HepG2 (cell line): ENCODE data around the gene BRAF. TPM values are rescaled to one million over a fixed set of nuclear protein-coding genes. Genes with fewer than 3 reads are reported as not detected.

Experiments
- ATAC-seq: fragments of 200-7000 bp; cut with Tn5 transposase; 3 replicates; pipeline ENCODE4 v1.9.1; 2020; ENCODE audit warnings: mild to moderate bottlenecking, moderate library complexity
- BruUV-seq: library from RNA; stranded (reverse); fragments of 400-500 nt; replicated peaks from 2 replicates; lab custom pipeline; 2021; lab: Mats Ljungman, UMichigan
- CTCF ChIA-PET: fragments of 300-600 bp; formaldehyde crosslinking; extraction: SDS; loops from one replicate; lab custom pipeline; 2021; ENCODE audit warnings: low total read pairs, inconsistent platforms, low intra/inter-chr PET ratio; lab: Yijun Ruan, JAX
- POLR2A ChIA-PET: fragments of 350-600 bp; sonication (Branson Sonifier 250); formaldehyde crosslinking; loops from one replicate; lab custom pipeline; 2020; ENCODE audit warnings: antibody characterized with exemption, inconsistent platforms; lab: Yijun Ruan, JAX
- DNase-seq: peaks from one replicate; pipeline ENCODE4 v3.0.0-alpha.2; 2015; ENCODE audit warnings: low spot score
- FAIRE-seq: peaks from 3 replicates; lab custom pipeline; 2011; peaks lifted over from hg19 to GRCh38; lab: Jason Lieb, UNC
- H2AFZ ChIP-seq: one replicate; pipeline ENCODE4 v1.6.1; 2011; ENCODE audit warnings: low read length, inconsistent platforms
- H3K27ac ChIP-seq: fragments of 300-600 bp; 3 replicates; pipeline ENCODE4 v1.8.0; 2011; ENCODE audit warnings: mixed run types, mild to moderate bottlenecking, mixed read lengths, low read length, inconsistent platforms; ENCODE audit not compliant: insufficient read depth; ENCODE audit errors: extremely low read length
- H3K27me3 ChIP-seq, 2 experiments: fragments of 200-600 bp in 1 of 2; 2 replicates in 1 of 2; 3 replicates in 1 of 2; pipeline versions ENCODE4 v1.6.0 to v1.8.0; 2011; ENCODE audit warnings: low read length in 2 of 2, mild to moderate bottlenecking in 2 of 2, moderate library complexity in 2 of 2, inconsistent platforms in 1 of 2; ENCODE audit not compliant: insufficient read depth in 2 of 2, control insufficient read depth in 1 of 2
- H3K36me3 ChIP-seq, 2 experiments: fragments of 200-600 bp in 1 of 2; replicated peaks in 1 of 2; 2 replicates in 1 of 2; 3 replicates in 1 of 2; pipeline versions ENCODE4 v1.5.1 to v1.8.0; 2011; ENCODE audit warnings: low read length in 2 of 2, inconsistent platforms in 1 of 2; ENCODE audit not compliant: insufficient read depth in 2 of 2, control insufficient read depth in 1 of 2
- H3K4me1 ChIP-seq: 2 replicates; pipeline ENCODE4 v1.5.1; 2012; ENCODE audit warnings: low read length, inconsistent platforms; ENCODE audit not compliant: insufficient read depth
- H3K4me2 ChIP-seq: 2 replicates; pipeline ENCODE4 v1.6.0; 2011; ENCODE audit warnings: low read depth, low read length, inconsistent platforms
- H3K4me3 ChIP-seq, 3 experiments: fragments of 200-600 bp in 1 of 3; sonication (generic), shearing (Covaris generic) in 1 of 3; replicated peaks in 1 of 3; 2 replicates each; pipeline ENCODE4 v1.5.1; 2011 to 2016; ENCODE audit warnings: low read length in 3 of 3, inconsistent platforms in 2 of 3, low read depth in 2 of 3, mild to moderate bottlenecking in 2 of 3, control low read depth in 1 of 3, mixed read lengths in 1 of 3; ENCODE audit not compliant: insufficient read depth in 1 of 3
- H3K79me2 ChIP-seq: one replicate; pipeline ENCODE4 v1.6.1; 2011; ENCODE audit warnings: low read length, inconsistent platforms; ENCODE audit not compliant: insufficient read depth
- H3K9ac ChIP-seq: 2 replicates; pipeline ENCODE4 v1.6.0; 2011; ENCODE audit warnings: mild to moderate bottlenecking, low read depth, low read length, inconsistent platforms; ENCODE audit not compliant: insufficient read depth
- H3K9me3 ChIP-seq: 2 replicates; pipeline ENCODE4 v1.5.1; 2012; ENCODE audit warnings: mild to moderate bottlenecking, low read length
- H4K20me1 ChIP-seq: 2 replicates; pipeline ENCODE4 v1.6.0; 2011; ENCODE audit warnings: inconsistent platforms, mild to moderate bottlenecking, low read length, moderate library complexity; ENCODE audit not compliant: insufficient read depth
- AKNA ChIP-seq: sonication (generic); formaldehyde crosslinking; IDR thresholded peaks from 2 replicates; pipeline ENCODE4 v1.4.0; 2020; ENCODE audit warnings: missing genetic modification reagents, borderline replicate concordance
- ATAD3A ChIP-seq: sonication (generic); formaldehyde crosslinking; IDR thresholded peaks from 2 replicates; pipeline ENCODE4 v1.4.0; 2020; ENCODE audit warnings: missing genetic modification reagents
- BRCA1 ChIP-seq: sonication (generic); formaldehyde crosslinking; IDR thresholded peaks from 2 replicates; pipeline ENCODE4 v1.4.0; 2020; ENCODE audit warnings: missing genetic modification reagents
- BRF2 ChIP-seq: sonication (generic); formaldehyde crosslinking; IDR thresholded peaks from 2 replicates; pipeline ENCODE4 v1.8.1; 2022; ENCODE audit warnings: mild to moderate bottlenecking, missing genetic modification reagents
- ETV5 ChIP-seq: IDR thresholded peaks from 2 replicates; pipeline ENCODE4 v1.6.1; 2018; ENCODE audit warnings: missing biosample characterization, missing genetic modification reagents, inconsistent platforms, borderline replicate concordance
- FOSL2 ChIP-seq: sonication (generic); formaldehyde crosslinking; IDR thresholded peaks from 2 replicates; pipeline ENCODE4 v1.4.0; 2020; ENCODE audit warnings: missing genetic modification reagents
- HOXA9 ChIP-seq: sonication (generic); formaldehyde crosslinking; IDR thresholded peaks from 2 replicates; pipeline ENCODE4 v1.8.1; 2022; ENCODE audit warnings: missing genetic modification reagents, mild to moderate bottlenecking, moderate library complexity, borderline replicate concordance
- MAZ ChIP-seq, 2 experiments: sonication (generic) in 1 of 2; formaldehyde crosslinking in 1 of 2; IDR thresholded peaks; 2 replicates each; pipeline versions ENCODE4 v1.5.0 to v1.6.1; 2012 to 2020; ENCODE audit warnings: low read depth in 2 of 2, mild to moderate bottlenecking in 2 of 2, borderline replicate concordance in 1 of 2, improper control_type of control experiment in 1 of 2, low read length in 1 of 2, missing genetic modification reagents in 1 of 2, moderate library complexity in 1 of 2
- MBD4 ChIP-seq: IDR thresholded peaks from 2 replicates; pipeline ENCODE4 v1.6.1; 2012; ENCODE audit warnings: low read length, inconsistent platforms, borderline replicate concordance
- SIN3B ChIP-seq: fragments of 150-350 bp; IDR thresholded peaks from 2 replicates; pipeline ENCODE4 v1.6.1; 2014; ENCODE audit warnings: low read length
- SMARCE1 ChIP-seq: fragments of 450-650 bp; IDR thresholded peaks from 2 replicates; pipeline ENCODE4 v1.6.1; 2017; ENCODE audit warnings: borderline replicate concordance
- ZNF230 ChIP-seq: sonication (generic); formaldehyde crosslinking; IDR thresholded peaks from 2 replicates; pipeline ENCODE4 v1.4.0; 2020; ENCODE audit warnings: mild to moderate bottlenecking, missing genetic modification reagents
- WGBS: methylation state at CpG from one replicate; pipeline ENCODE4 v1.1.6; 2017; ENCODE audit warnings: low lambda C conversion rate; 5-methylcytosine and 5-hydroxymethylcytosine counted together
- in situ Hi-C: cut with HindIII; loops from 2 replicates; pipeline ENCODE4 v1.10.0; 2017; ENCODE audit warnings: low pct_unique_long_range_greater_than_20kb; ENCODE audit not compliant: extremely low pct_ligation_motif_present
- intact Hi-C: fragments of 100-400 bp; cut with micrococcal nuclease; formaldehyde crosslinking; loops from one replicate; pipeline ENCODE4 v1.10.0; 2022; ENCODE audit not compliant: unreplicated experiment
- polyA plus RNA-seq, 8 experiments: library from polyadenylated mRNA; depleted of rRNA in 3 of 8; stranded (reverse) in 7 of 8; unstranded in 1 of 8; fragments of >200 nt; fragmentation: Illumina TruSeq in 4 of 8; extraction: Trizol in 4 of 8; gene quantifications; 2 replicates each; pipeline versions ENCODE4 v1.2.1 to v1.2.3, GENCODE V29; 2011 to 2016; ENCODE audit warnings: low read depth in 4 of 8, missing spikeins in 1 of 8, mixed read lengths in 1 of 8; ENCODE audit not compliant: insufficient read depth in 1 of 8
- total RNA-seq, 5 experiments: library from RNA; depleted of rRNA; stranded (reverse); fragments of >200 nt; fragmentation: Illumina TruSeq; extraction: Trizol; gene quantifications; 2 replicates each; pipeline ENCODE4 v1.2.3, GENCODE V29; 2016; ENCODE audit warnings: low read depth in 1 of 5

BRAF gene
- total and polyA plus RNA-seq, 2 of the 13 experiments (the other 11 are each of a cell fraction or from before 2014, with no cell fraction given), result 12.5 to 13.4 TPM

- Histone ChIP-seq H3K36me3 (peaks cover 1 to 10% of the 10 kb centered on the region in 2 experiments; a peak in 1 of 5 replicates), H3K79me2 (no peaks in the 10 kb centered on the region), H3K9ac (no peak overlapping the region), H3K4me1 (peaks cover 16% of the 10 kb centered on the region), H3K27me3 (no peaks in the 10 kb centered on the region), H4K20me1 (no peaks in the 10 kb centered on the region), H3K9me3 (no peaks in the 10 kb centered on the region), H3K4me3 (no peak overlapping the region), H3K4me2 (no peak overlapping the region), H3K27ac (no peak overlapping the region), H2AFZ (no peak overlapping the region)
- WGBS, result 90% methylated on average over 3 of the region's 3 CpGs
- ChIA-PET POLR2A (no interaction called here), CTCF (no interaction called here)
- intact Hi-C loops, result no loop called here
- TF ChIP-seq ZNF230, result no peak
- TF ChIP-seq SMARCE1, result no peak
- no peak for TF ChIP-seq ETV5
- TF ChIP-seq ATAD3A (CRISPR knock-in tag), result no peak
- no peak for TF ChIP-seq HOXA9 (CRISPR knock-in tag)
- ATAC-seq (no peak), FAIRE-seq (no peak), DNase-seq (no peak)
- no TSS peak for BruUV-seq
- in situ Hi-C loops, result loop anchor here (25.0 kb wide), 1 partner anchor 336 kb away; the partner anchor contains the start of gene MRPS33
Measured at GRCh38 chr7:140676306-140676705, 248.4 kb downstream of the BRAF start.

DNA sequence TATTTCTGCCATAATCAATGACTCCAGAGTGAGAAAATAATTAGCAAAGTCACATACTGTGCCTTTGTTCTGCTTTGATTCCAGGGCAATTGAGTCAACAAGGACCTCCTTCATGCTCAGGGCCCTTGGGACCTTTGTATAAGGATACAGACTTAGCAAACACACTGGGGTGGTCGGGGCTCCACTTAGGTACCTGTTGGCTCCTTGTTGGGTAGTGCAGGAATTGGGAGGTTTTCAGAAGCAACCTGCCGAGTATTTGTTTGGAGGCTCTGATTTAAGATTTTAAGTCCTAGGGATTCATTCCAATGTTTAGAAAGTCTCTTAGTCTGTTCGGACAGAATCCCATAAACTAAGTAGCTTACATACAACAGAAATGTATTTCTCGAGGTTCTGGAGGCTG lies 249.0 kb downstream of the BRAF start:
- intact Hi-C loops, result no loop called here
- in situ Hi-C loops, result loop anchor here (25.0 kb wide), 1 partner anchor 337 kb away; the partner anchor contains the start of gene MRPS33
- Histone ChIP-seq H3K4me3 (no peak overlapping the region), H3K9ac (no peak overlapping the region), H3K27ac (no peak overlapping the region), H3K36me3 (peaks cover 1 to 7% of the 10 kb centered on the region in 2 experiments; a peak in 1 of 5 replicates), H3K79me2 (no peaks in the 10 kb centered on the region), H4K20me1 (no peaks in the 10 kb centered on the region), H3K9me3 (no peaks in the 10 kb centered on the region), H2AFZ (no peak overlapping the region), H3K27me3 (no peaks in the 10 kb centered on the region), H3K4me2 (no peak overlapping the region), H3K4me1 (peaks cover 16% of the 10 kb centered on the region)
- POLR2A ChIA-PET, result interaction anchor here (1.0 kb wide), 1 partner anchor 21 kb away, joined by 4 read pairs; the partner anchor contains the start of gene NDUFB2
- CTCF ChIA-PET, result no interaction called here
- WGBS, result 91% methylated on average over 4 of the region's 4 CpGs
- DNase-seq, result no peak
- ATAC-seq, result no peak
- BruUV-seq, result no TSS peak
- no peak for FAIRE-seq
- TF ChIP-seq FOSL2 (CRISPR knock-in tag) (no peak), BRCA1 (no peak), SIN3B (no peak), MAZ (IDR thresholded peaks at IDR 0.05; ENCODE audit: borderline replicate concordance, low read depth, low read length) (no peak), MAZ (CRISPR knock-in tag; IDR thresholded peaks at IDR 0.05; ENCODE audit: low read depth) (no peak), AKNA (CRISPR knock-in tag) (no peak), MBD4 (no peak), BRF2 (CRISPR knock-in tag) (no peak)
